Spinal cord (tissue), 10 donors: Measurements from ENCODE around the gene CEP57L1. TPM values are rescaled to one million over a fixed set of nuclear protein-coding genes. Genes with fewer than 3 reads are reported as not detected.
"Not testable (repeated sequence)": the region's sequence is repeated elsewhere in the genome, so short reads cannot be mapped to it uniquely, and the experiment has no call there.

ENCODE experiments used
- DNase-seq, 6 donors: peaks; one replicate each; pipeline versions ENCODE4 v3.0.0 to v3.0.0-alpha.2; 2013 to 2015; ENCODE audit warnings: low spot score in 6 of 6, low read depth in 4 of 6
- H3K27ac ChIP-seq: one replicate; pipeline ENCODE4 v1.5.1; 2013; ENCODE audit warnings: low read depth, low read length, control low read depth
- H3K27me3 ChIP-seq: one replicate; pipeline ENCODE4 v1.6.1; 2013; ENCODE audit warnings: low read length; ENCODE audit not compliant: control insufficient read depth, insufficient read depth
- H3K36me3 ChIP-seq: one replicate; pipeline ENCODE4 v1.6.1; 2013; ENCODE audit warnings: low read length; ENCODE audit not compliant: control insufficient read depth, insufficient read depth
- H3K4me1 ChIP-seq: one replicate; pipeline ENCODE4 v1.6.1; 2013; ENCODE audit warnings: low read length; ENCODE audit not compliant: control insufficient read depth, insufficient read depth
- H3K4me3 ChIP-seq: one replicate; pipeline ENCODE4 v1.5.1; 2013; ENCODE audit warnings: low read depth, low read length, control low read depth
- H3K9me3 ChIP-seq: one replicate; pipeline ENCODE4 v1.6.1; 2013; ENCODE audit warnings: low read length; ENCODE audit not compliant: control insufficient read depth, insufficient read depth
- WGBS: methylation state at CpG from one replicate; pipeline ENCODE4 v1.1.5; 2013; ENCODE audit warnings: missing lambda C conversion rate; ENCODE audit not compliant: insufficient coverage; 5-methylcytosine and 5-hydroxymethylcytosine counted together
- polyA plus RNA-seq, 2 donors: library from polyadenylated mRNA; unstranded; fragments of 120-200 nt; gene quantifications; one replicate each; pipeline ENCODE4 v1.2.1, GENCODE V29; 2013; ENCODE audit not compliant: insufficient read length in 2 of 2
- total RNA-seq, 2 donors: library from RNA; depleted of rRNA in 1 of 2; stranded (reverse); fragments of 120-200 nt in 1 of 2; fragments of >200 nt in 1 of 2; gene quantifications; one replicate each; pipeline versions ENCODE4 v1.2.3 to v1.2.4, GENCODE V29; 2013 to 2014
- donor health status: healthy.

Gene CEP57L1
- total and polyA plus RNA-seq, 4 donors: 18.4 to 50.7 (median 33.2) TPM

GRCh38 chr6:109174916-109175315, 79.6 kb downstream of the CEP57L1 start:
- H3K36me3 ChIP-seq: no peaks in the 10 kb centered on the region
- H3K27me3 ChIP-seq: no peaks in the 10 kb centered on the region
- H3K4me1 ChIP-seq: no peaks in the 10 kb centered on the region
- H3K4me3 ChIP-seq: no peak overlapping the region
- H3K9me3 ChIP-seq: no peaks in the 10 kb centered on the region
- no CpG with 5 or more reads among the region's 2 CpGs for WGBS
- no peak for DNase-seq
- H3K27ac ChIP-seq: no peak overlapping the region

GRCh38 chr6:109178921-109179320, 83.6 kb downstream of the CEP57L1 start:
- no peak overlapping the region for H3K27ac ChIP-seq
- no peaks in the 10 kb centered on the region for H3K9me3 ChIP-seq
- whole genome bisulfite sequencing: no CpG with 5 or more reads among the region's 1 CpG
- no peaks in the 10 kb centered on the region for H3K4me1 ChIP-seq
- H3K4me3 ChIP-seq: no peak overlapping the region
- no peaks in the 10 kb centered on the region for H3K27me3 ChIP-seq
- no peak for DNase-seq
- H3K36me3 ChIP-seq: no peaks in the 10 kb centered on the region

GRCh38 chr6:109179507-109179906, 84.2 kb downstream of the CEP57L1 start:
- no CpG with 5 or more reads among the region's 1 CpG for WGBS
- Histone ChIP-seq H3K36me3 (no peaks in the 10 kb centered on the region), H3K27me3 (no peaks in the 10 kb centered on the region), H3K4me1 (no peaks in the 10 kb centered on the region), H3K9me3 (no peaks in the 10 kb centered on the region), H3K4me3 (no peak overlapping the region), H3K27ac (no peak overlapping the region)
- no peak for DNase-seq

- Histone ChIP-seq H3K4me1 (no peaks in the 10 kb centered on the region), H3K36me3 (no peaks in the 10 kb centered on the region), H3K27me3 (no peaks in the 10 kb centered on the region), H3K27ac (no peak overlapping the region), H3K4me3 (no peak overlapping the region), H3K9me3 (no peaks in the 10 kb centered on the region)
- DNase-seq: peak in 3 of 6 donors; percentile 9 to 81 (median 52)
- 19% methylated on average over 2 of the region's 2 CpGs for whole genome bisulfite sequencing
Observed at GRCh38 chr6:109182578-109182977, 87.3 kb downstream of the CEP57L1 start.

GRCh38 chr6:109183109-109183650, 87.9 kb downstream of the CEP57L1 start:
- H3K27ac ChIP-seq: no peak overlapping the region
- no peaks in the 10 kb centered on the region for H3K4me1 ChIP-seq
- H3K27me3 ChIP-seq: no peaks in the 10 kb centered on the region
- no CpG with 5 or more reads among the region's 2 CpGs for WGBS
- DNase-seq: peak in 1 of 6 donors; percentile 16
- no peaks in the 10 kb centered on the region for H3K36me3 ChIP-seq
- H3K9me3 ChIP-seq: no peaks in the 10 kb centered on the region
- no peak overlapping the region for H3K4me3 ChIP-seq

- Histone ChIP-seq H3K27me3 (no peaks in the 10 kb centered on the region), H3K4me1 (no peaks in the 10 kb centered on the region), H3K9me3 (no peaks in the 10 kb centered on the region), H3K4me3 (no peak overlapping the region), H3K36me3 (no peaks in the 10 kb centered on the region), H3K27ac (no peak overlapping the region)
- DNase-seq: no peak
- 0% methylated on average over 1 of the region's 3 CpGs for WGBS
Observed at GRCh38 chr6:109184638-109185037, 89.3 kb downstream of the CEP57L1 start.

GRCh38 chr6:109186012-109186411, 90.7 kb downstream of the CEP57L1 start:
- no peaks in the 10 kb centered on the region for H3K27me3 ChIP-seq
- H3K9me3 ChIP-seq: no peaks in the 10 kb centered on the region
- DNase-seq: no peak
- no peak overlapping the region for H3K4me3 ChIP-seq
- no peaks in the 10 kb centered on the region for H3K4me1 ChIP-seq
- H3K36me3 ChIP-seq: no peaks in the 10 kb centered on the region
- no CpG with 5 or more reads among the region's 3 CpGs for WGBS
- H3K27ac ChIP-seq: no peak overlapping the region

- Histone ChIP-seq H3K4me3 (no peak overlapping the region), H3K4me1 (no peaks in the 10 kb centered on the region), H3K36me3 (no peaks in the 10 kb centered on the region), H3K27me3 (no peaks in the 10 kb centered on the region), H3K27ac (no peak overlapping the region), H3K9me3 (peaks cover 2% of the 10 kb centered on the region)
- WGBS: 7% methylated on average over 3 of the region's 5 CpGs
- peak in 4 of 6 donors; percentile 31 to 84 (median 50) for DNase-seq
Observed at GRCh38 chr6:109187399-109188114, 92.2 kb downstream of the CEP57L1 start.

GRCh38 chr6:109188115-109188411, 92.8 kb downstream of the CEP57L1 start:
- no peak overlapping the region for H3K27ac ChIP-seq
- 30% methylated on average over 5 of the region's 5 CpGs for WGBS

GRCh38 chr6:109191368-109191767, 96.1 kb downstream of the CEP57L1 start:
- H3K27ac ChIP-seq, H3K36me3 ChIP-seq, H3K4me1 ChIP-seq, H3K4me3 ChIP-seq, H3K9me3 ChIP-seq, DNase-seq, H3K27me3 ChIP-seq: not testable (repeated sequence)

More at GRCh38 chr6:109188115-109188411, 92.8 kb downstream of the CEP57L1 start:
- H3K4me3 ChIP-seq: no peak overlapping the region
- no peaks in the 10 kb centered on the region for H3K36me3 ChIP-seq
- peaks cover 2% of the 10 kb centered on the region for H3K9me3 ChIP-seq
- H3K4me1 ChIP-seq: no peaks in the 10 kb centered on the region
- H3K27me3 ChIP-seq: no peaks in the 10 kb centered on the region
- DNase-seq: no peak
